Coronary artery (tissue), 2 donors: ENCODE results near the gene IL20RB.

Experiments
- DNase-seq: peaks from one replicate; pipeline ENCODE4 v3.0.0-alpha.2; 2017; ENCODE audit warnings: low spot score
- H3K27ac ChIP-seq, 2 donors: fragments of 200-600 bp; sonication (generic); one replicate each; pipeline ENCODE4 v1.5.1; 2016 to 2019
- H3K4me3 ChIP-seq: fragments of 200-600 bp; sonication (generic); 2 replicates; pipeline ENCODE4 v1.5.1; 2016; ENCODE audit warnings: mild to moderate bottlenecking, moderate library complexity
- CTCF ChIP-seq: fragments of 200-600 bp; sonication (generic); IDR thresholded peaks from one replicate; pipeline ENCODE4 v1.5.1; 2019; ENCODE audit warnings: antibody characterized with exemption

IL20RB gene

DNA sequence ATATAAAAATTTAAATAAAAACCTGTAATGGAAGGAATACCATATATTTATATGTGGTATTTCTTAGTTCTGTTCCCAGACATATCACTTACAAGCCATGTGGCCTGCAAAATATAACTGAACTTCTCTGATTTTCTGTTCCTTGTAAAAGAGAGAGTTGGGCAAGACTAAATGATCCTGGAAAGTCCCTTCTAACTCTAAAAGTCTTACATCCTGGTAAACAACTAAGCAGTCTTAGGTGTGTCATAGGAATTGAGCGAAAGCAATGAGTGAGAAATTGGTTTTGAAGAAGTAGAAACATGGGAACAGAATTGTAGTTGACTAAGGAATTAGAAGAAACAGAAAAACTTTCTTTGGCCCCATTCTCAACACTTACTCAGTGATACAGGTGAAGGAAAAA is 25.3 kb upstream of the IL20RB start:
- TF ChIP-seq CTCF: no peak
- H3K27ac ChIP-seq: no peak overlapping the region
- H3K4me3 ChIP-seq: no peak overlapping the region

DNA sequence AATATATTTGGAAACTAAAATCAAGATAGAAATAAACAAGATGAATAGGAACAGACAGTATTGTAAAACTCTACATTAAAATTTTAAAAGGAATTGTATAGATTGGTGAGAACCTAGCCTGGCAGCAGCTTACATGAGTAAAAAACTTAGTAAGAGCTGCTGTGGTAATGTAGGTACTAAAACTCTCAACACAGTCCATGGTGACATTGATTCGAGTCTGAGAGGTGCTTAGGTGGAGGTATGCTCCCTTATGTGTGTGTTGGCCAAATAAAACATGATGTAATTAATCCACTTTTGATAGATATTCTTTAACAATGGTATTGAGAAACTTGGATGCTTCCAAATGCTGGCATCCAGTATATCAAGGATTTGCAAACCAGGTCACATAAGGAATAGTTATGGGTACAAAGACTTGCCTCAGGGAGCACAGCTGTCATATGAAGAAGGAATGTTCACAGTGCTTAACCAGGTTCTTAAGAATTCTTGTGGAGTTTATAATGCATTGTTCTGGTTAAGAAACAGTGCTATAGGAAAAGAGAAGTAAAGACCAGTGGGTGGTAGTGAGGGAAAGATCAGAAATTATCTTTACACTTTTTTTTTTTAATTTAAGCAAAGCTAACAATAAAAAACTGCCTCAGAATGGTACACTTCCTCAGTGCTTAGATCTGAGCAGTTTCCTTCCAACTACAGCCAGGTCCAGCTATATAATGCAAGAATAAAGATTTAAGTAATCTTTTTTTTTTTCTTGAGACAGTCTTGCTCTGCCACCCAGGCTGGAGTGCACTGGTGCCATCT is 24.6 kb upstream of the IL20RB start:
- Histone ChIP-seq H3K27ac (no peak overlapping the region), H3K4me3 (no peak overlapping the region)
- TF ChIP-seq CTCF: no peak
- no peak for DNase-seq

More for the DNA sequence above, 25.3 kb upstream of the IL20RB start:
- DNase-seq: no peak

DNA sequence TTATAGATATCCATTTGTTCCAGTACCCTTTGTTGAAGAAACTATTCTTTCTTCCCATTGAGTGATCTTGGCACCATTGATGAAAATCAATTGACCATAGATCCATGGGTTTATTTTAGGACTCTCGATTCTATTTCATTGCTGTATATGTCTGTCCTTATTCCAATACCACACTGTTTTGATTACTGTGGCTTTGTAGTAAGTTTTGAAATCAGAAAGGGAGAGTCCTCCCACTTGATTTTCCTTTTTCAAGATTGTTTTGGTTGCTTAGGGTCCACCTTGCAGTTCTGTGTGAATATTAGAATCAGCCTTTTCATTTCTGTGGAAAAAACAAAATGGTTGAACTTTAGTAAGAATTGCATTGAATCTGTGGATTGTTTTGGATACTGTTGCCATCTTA is 20.6 kb upstream of the IL20RB start:
- DNase-seq: no peak
- TF ChIP-seq CTCF: no peak
- H3K27ac ChIP-seq: no peak overlapping the region
- no peak overlapping the region for H3K4me3 ChIP-seq

DNA sequence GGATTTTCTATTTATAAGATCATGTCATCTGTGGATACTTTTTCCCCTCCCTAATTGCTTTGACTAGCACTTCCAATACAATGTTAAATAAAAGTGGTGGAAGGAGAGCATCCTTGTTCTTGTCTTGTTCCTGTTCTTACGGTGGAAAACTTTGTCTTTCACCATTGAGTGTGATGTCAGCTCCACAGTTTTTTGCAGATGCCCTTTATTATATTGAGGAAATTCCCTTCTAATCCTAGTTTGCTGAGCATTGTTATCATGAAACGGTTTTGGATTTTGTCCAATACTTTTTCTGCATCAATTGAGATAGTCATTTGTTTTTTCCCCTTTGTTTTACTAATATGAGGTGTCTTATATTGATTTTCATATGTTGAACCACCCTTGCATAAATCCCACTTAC is 19.9 kb upstream of the IL20RB start:
- no peak for DNase-seq
- Histone ChIP-seq H3K4me3 (no peak overlapping the region), H3K27ac (no peak overlapping the region)
- TF ChIP-seq CTCF: no peak

DNA sequence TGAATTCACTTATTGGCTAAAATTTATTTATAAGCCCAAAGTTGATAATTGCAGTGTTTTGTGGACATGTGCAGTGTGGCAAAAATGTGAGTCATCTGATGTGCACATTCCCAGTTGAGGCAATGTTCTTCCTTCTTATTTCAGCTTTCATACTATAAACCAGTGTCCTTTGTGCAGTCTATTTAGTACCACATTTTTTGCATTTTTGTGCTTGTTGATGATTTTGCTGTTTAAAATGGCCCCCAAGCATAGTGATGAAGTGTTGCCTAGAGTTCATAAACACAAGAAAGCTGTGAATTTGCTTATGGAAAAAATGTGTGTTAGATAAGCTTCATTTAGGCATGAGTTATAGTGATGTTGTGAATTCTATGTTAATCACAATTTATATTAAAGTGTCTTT is 19.4 kb upstream of the IL20RB start:
- Histone ChIP-seq H3K27ac (no peak overlapping the region), H3K4me3 (no peak overlapping the region)
- no peak for DNase-seq
- no peak for TF ChIP-seq CTCF

- Histone ChIP-seq H3K27ac (no peak overlapping the region), H3K4me3 (no peak overlapping the region)
- TF ChIP-seq CTCF: no peak
- no peak for DNase-seq
These were observed 18.3 kb upstream of the IL20RB start for GRCh38 chr3:136939489-136939888.

DNA sequence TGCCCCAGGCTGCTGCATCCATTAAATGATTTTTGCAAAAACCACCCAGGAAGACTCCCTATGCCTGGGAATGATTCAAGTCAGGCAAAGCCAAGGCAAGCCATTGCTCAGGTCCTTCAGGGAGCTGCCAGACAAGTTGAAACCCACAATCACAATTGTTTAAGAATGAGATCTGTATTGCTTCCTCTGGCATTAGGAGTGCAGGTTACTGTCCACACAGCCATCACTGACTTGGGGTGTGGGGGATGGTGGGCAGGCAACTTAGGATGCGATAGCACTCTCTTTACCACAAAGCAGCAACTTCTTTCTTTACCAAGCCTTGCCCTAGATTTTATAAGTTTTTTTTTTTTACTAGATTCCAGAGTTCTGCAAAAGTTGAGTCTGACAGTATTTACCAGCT is 15.0 kb upstream of the IL20RB start:
- Histone ChIP-seq H3K27ac (no peak overlapping the region), H3K4me3 (no peak overlapping the region)
- TF ChIP-seq CTCF: no peak
- DNase-seq: no peak
